HepG2 (cell line): Measurements from ENCODE around the gene MARS1. TPM values are rescaled to one million over a fixed set of nuclear protein-coding genes. Genes with fewer than 3 reads are reported as not detected.

Experiments
- CBX1 ChIP-seq: IDR thresholded peaks from one replicate; pipeline ENCODE4 v1.6.1; 2016; ENCODE audit warnings: antibody characterized with exemption, low read depth
- HHEX ChIP-seq: IDR thresholded peaks from 2 replicates; pipeline ENCODE4 v1.6.1; 2016; ENCODE audit warnings: control low read depth
- NFIB ChIP-seq: sonication (generic); formaldehyde crosslinking; IDR thresholded peaks from 2 replicates; pipeline ENCODE4 v1.9.0; 2021; ENCODE audit warnings: missing genetic modification reagents, mild to moderate bottlenecking, borderline replicate concordance
- RFX1 ChIP-seq: fragments of 450-650 bp; IDR thresholded peaks from 2 replicates; pipeline ENCODE4 v1.6.1; 2017
- ZFP37 ChIP-seq: sonication (generic); formaldehyde crosslinking; IDR thresholded peaks from 2 replicates; pipeline ENCODE4 v1.4.0; 2020; ENCODE audit warnings: missing genetic modification reagents, borderline replicate concordance
- ZNF12 ChIP-seq: sonication (generic); formaldehyde crosslinking; IDR thresholded peaks from 2 replicates; pipeline ENCODE4 v1.5.0; 2020; ENCODE audit warnings: missing genetic modification reagents
- ZNF205 ChIP-seq: IDR thresholded peaks from 2 replicates; pipeline ENCODE4 v1.6.1; 2018; ENCODE audit warnings: missing biosample characterization, missing genetic modification reagents
- ZNF550 ChIP-seq: sonication (generic); formaldehyde crosslinking; IDR thresholded peaks from 2 replicates; pipeline ENCODE4 v1.4.0; 2020; ENCODE audit warnings: mild to moderate bottlenecking, missing genetic modification reagents, borderline replicate concordance
- ZNF678 ChIP-seq: sonication (generic); formaldehyde crosslinking; IDR thresholded peaks from 2 replicates; pipeline ENCODE4 v1.4.0; 2020; ENCODE audit warnings: mild to moderate bottlenecking, missing genetic modification reagents
- polyA plus RNA-seq, 8 experiments: library from polyadenylated mRNA; depleted of rRNA in 3 of 8; stranded (reverse) in 7 of 8; unstranded in 1 of 8; fragments of >200 nt; fragmentation: Illumina TruSeq in 4 of 8; extraction: Trizol in 4 of 8; gene quantifications; 2 replicates each; pipeline versions ENCODE4 v1.2.1 to v1.2.3, GENCODE V29; 2011 to 2016; ENCODE audit warnings: low read depth in 4 of 8, missing spikeins in 1 of 8, mixed read lengths in 1 of 8; ENCODE audit not compliant: insufficient read depth in 1 of 8
- total RNA-seq, 5 experiments: library from RNA; depleted of rRNA; stranded (reverse); fragments of >200 nt; fragmentation: Illumina TruSeq; extraction: Trizol; gene quantifications; 2 replicates each; pipeline ENCODE4 v1.2.3, GENCODE V29; 2016; ENCODE audit warnings: low read depth in 1 of 5
- TF ChIP-seq, protein P1 (sequence below): sonication (generic); formaldehyde crosslinking; IDR thresholded peaks from 2 replicates; pipeline ENCODE4 v1.4.0; 2020; ENCODE audit warnings: missing genetic modification reagents
- TF ChIP-seq, protein P2 (sequence below): IDR thresholded peaks from 2 replicates; pipeline ENCODE4 v1.6.1; 2012; ENCODE audit warnings: low read length, improper control_type of control experiment
- TF ChIP-seq, protein P3 (sequence below): sonication (generic); formaldehyde crosslinking; IDR thresholded peaks from 2 replicates; pipeline ENCODE4 v1.8.1; 2023; ENCODE audit warnings: mild to moderate bottlenecking, missing genetic modification reagents, borderline replicate concordance
- TF ChIP-seq, protein P4 (sequence below): sonication (generic); formaldehyde crosslinking; IDR thresholded peaks from 2 replicates; pipeline ENCODE4 v1.5.1; 2020; ENCODE audit warnings: mild to moderate bottlenecking, missing genetic modification reagents, borderline replicate concordance

The MARS1 gene
- total and polyA plus RNA-seq, 2 of the 13 experiments (the other 11 are each of a cell fraction or from before 2014, with no cell fraction given), result 115 to 181 TPM

DNA sequence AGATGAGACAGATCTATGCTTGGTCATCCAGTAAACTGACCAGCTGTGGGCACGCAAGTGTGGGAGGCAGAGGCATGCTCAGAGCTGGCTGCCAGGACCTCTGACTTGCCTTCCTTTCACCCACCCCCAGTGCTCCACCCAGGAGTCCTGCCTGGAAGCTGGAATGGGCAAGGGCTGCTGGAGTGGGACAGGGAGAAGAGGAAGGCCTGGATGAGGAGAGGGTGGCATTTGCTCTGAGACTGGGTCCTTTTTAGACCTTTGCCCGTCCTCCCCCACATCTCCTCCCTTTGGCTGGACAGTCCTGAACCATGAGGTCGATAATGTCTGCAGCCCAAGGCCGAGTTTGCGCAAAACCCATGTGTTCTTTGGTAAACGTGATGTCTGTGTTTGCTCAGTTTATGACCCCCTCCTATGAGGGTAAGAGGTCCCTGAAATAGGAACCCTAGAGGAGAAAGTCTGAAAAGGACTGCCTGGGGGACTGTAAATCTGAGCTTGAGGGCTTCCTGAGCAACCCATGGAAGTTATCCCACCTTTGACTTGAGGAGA is 36.6 kb upstream of the MARS1 start (continued):
- TF ChIP-seq, protein P1, sequence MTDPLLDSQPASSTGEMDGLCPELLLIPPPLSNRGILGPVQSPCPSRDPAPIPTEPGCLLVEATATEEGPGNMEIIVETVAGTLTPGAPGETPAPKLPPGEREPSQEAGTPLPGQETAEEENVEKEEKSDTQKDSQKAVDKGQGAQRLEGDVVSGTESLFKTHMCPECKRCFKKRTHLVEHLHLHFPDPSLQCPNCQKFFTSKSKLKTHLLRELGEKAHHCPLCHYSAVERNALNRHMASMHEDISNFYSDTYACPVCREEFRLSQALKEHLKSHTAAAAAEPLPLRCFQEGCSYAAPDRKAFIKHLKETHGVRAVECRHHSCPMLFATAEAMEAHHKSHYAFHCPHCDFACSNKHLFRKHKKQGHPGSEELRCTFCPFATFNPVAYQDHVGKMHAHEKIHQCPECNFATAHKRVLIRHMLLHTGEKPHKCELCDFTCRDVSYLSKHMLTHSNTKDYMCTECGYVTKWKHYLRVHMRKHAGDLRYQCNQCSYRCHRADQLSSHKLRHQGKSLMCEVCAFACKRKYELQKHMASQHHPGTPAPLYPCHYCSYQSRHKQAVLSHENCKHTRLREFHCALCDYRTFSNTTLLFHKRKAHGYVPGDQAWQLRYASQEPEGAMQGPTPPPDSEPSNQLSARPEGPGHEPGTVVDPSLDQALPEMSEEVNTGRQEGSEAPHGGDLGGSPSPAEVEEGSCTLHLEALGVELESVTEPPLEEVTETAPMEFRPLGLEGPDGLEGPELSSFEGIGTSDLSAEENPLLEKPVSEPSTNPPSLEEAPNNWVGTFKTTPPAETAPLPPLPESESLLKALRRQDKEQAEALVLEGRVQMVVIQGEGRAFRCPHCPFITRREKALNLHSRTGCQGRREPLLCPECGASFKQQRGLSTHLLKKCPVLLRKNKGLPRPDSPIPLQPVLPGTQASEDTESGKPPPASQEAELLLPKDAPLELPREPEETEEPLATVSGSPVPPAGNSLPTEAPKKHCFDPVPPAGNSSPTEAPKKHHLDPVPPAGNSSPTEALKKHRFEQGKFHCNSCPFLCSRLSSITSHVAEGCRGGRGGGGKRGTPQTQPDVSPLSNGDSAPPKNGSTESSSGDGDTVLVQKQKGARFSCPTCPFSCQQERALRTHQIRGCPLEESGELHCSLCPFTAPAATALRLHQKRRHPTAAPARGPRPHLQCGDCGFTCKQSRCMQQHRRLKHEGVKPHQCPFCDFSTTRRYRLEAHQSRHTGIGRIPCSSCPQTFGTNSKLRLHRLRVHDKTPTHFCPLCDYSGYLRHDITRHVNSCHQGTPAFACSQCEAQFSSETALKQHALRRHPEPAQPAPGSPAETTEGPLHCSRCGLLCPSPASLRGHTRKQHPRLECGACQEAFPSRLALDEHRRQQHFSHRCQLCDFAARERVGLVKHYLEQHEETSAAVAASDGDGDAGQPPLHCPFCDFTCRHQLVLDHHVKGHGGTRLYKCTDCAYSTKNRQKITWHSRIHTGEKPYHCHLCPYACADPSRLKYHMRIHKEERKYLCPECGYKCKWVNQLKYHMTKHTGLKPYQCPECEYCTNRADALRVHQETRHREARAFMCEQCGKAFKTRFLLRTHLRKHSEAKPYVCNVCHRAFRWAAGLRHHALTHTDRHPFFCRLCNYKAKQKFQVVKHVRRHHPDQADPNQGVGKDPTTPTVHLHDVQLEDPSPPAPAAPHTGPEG (CRISPR knock-in tag), result peak; percentile 56; the same call in 1 of the 2 replicates
- TF ChIP-seq ZNF550, result no peak
- peak; percentile 97 for TF ChIP-seq ZNF205 (CRISPR knock-in tag)
- TF ChIP-seq, protein P2, sequence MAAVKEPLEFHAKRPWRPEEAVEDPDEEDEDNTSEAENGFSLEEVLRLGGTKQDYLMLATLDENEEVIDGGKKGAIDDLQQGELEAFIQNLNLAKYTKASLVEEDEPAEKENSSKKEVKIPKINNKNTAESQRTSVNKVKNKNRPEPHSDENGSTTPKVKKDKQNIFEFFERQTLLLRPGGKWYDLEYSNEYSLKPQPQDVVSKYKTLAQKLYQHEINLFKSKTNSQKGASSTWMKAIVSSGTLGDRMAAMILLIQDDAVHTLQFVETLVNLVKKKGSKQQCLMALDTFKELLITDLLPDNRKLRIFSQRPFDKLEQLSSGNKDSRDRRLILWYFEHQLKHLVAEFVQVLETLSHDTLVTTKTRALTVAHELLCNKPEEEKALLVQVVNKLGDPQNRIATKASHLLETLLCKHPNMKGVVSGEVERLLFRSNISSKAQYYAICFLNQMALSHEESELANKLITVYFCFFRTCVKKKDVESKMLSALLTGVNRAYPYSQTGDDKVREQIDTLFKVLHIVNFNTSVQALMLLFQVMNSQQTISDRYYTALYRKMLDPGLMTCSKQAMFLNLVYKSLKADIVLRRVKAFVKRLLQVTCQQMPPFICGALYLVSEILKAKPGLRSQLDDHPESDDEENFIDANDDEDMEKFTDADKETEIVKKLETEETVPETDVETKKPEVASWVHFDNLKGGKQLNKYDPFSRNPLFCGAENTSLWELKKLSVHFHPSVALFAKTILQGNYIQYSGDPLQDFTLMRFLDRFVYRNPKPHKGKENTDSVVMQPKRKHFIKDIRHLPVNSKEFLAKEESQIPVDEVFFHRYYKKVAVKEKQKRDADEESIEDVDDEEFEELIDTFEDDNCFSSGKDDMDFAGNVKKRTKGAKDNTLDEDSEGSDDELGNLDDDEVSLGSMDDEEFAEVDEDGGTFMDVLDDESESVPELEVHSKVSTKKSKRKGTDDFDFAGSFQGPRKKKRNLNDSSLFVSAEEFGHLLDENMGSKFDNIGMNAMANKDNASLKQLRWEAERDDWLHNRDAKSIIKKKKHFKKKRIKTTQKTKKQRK, result no peak
- no peak for TF ChIP-seq RFX1
- TF ChIP-seq, protein P3, sequence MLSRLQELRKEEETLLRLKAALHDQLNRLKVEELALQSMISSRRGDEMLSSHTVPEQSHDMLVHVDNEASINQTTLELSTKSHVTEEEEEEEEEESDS (CRISPR knock-in tag), result 0 out of 2 replicates have a peak, but pooled peaks have one; percentile 58
- TF ChIP-seq ZNF678, result 0 out of 2 replicates have a peak, but pooled peaks have one; percentile 67
- TF ChIP-seq, protein P4, sequence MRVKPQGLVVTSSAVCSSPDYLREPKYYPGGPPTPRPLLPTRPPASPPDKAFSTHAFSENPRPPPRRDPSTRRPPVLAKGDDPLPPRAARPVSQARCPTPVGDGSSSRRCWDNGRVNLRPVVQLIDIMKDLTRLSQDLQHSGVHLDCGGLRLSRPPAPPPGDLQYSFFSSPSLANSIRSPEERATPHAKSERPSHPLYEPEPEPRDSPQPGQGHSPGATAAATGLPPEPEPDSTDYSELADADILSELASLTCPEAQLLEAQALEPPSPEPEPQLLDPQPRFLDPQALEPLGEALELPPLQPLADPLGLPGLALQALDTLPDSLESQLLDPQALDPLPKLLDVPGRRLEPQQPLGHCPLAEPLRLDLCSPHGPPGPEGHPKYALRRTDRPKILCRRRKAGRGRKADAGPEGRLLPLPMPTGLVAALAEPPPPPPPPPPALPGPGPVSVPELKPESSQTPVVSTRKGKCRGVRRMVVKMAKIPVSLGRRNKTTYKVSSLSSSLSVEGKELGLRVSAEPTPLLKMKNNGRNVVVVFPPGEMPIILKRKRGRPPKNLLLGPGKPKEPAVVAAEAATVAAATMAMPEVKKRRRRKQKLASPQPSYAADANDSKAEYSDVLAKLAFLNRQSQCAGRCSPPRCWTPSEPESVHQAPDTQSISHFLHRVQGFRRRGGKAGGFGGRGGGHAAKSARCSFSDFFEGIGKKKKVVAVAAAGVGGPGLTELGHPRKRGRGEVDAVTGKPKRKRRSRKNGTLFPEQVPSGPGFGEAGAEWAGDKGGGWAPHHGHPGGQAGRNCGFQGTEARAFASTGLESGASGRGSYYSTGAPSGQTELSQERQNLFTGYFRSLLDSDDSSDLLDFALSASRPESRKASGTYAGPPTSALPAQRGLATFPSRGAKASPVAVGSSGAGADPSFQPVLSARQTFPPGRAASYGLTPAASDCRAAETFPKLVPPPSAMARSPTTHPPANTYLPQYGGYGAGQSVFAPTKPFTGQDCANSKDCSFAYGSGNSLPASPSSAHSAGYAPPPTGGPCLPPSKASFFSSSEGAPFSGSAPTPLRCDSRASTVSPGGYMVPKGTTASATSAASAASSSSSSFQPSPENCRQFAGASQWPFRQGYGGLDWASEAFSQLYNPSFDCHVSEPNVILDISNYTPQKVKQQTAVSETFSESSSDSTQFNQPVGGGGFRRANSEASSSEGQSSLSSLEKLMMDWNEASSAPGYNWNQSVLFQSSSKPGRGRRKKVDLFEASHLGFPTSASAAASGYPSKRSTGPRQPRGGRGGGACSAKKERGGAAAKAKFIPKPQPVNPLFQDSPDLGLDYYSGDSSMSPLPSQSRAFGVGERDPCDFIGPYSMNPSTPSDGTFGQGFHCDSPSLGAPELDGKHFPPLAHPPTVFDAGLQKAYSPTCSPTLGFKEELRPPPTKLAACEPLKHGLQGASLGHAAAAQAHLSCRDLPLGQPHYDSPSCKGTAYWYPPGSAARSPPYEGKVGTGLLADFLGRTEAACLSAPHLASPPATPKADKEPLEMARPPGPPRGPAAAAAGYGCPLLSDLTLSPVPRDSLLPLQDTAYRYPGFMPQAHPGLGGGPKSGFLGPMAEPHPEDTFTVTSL (CRISPR knock-in tag), result peak; percentile 97
- peak; percentile 70 for TF ChIP-seq HHEX (CRISPR knock-in tag)
- TF ChIP-seq ZNF12 (CRISPR knock-in tag), result peak; percentile 77; the same call in 1 of the 2 replicates
- peak; percentile 79 for TF ChIP-seq CBX1
- TF ChIP-seq NFIB (CRISPR knock-in tag), result no peak
- no peak for TF ChIP-seq ZFP37 (CRISPR knock-in tag)
